H1 (cell line): ENCODE measurements around the gene PLCL2. TPM values are rescaled to one million over a fixed set of nuclear protein-coding genes. Genes with fewer than 3 reads are reported as not detected.

ENCODE experiments used
- EGR1 ChIP-seq: IDR thresholded peaks from 2 replicates; pipeline ENCODE4 v1.6.1; 2011; ENCODE audit warnings: low read depth, low read length, borderline replicate concordance
- POLR2AphosphoS5 ChIP-seq: IDR thresholded peaks from 2 replicates; pipeline ENCODE4 v1.6.1; 2011; ENCODE audit warnings: low read depth, low read length
- SIX5 ChIP-seq: IDR thresholded peaks from 2 replicates; pipeline ENCODE4 v1.6.1; 2011; ENCODE audit warnings: mild to moderate bottlenecking, low read depth, low read length
- SUZ12 ChIP-seq: fragments of 200-600 bp; sonication (generic); IDR thresholded peaks from 2 replicates; pipeline ENCODE4 v1.6.1; 2012; ENCODE audit warnings: mild to moderate bottlenecking, inconsistent platforms, low read length, moderate library complexity, mixed read lengths
- ZNF274 ChIP-seq: IDR thresholded peaks from 2 replicates; pipeline ENCODE4 v1.7.0; 2012; ENCODE audit warnings: low read length, borderline replicate concordance; ENCODE audit errors: extremely low read depth
- polyA plus RNA-seq, 7 experiments: library from polyadenylated mRNA; depleted of rRNA in 3 of 7; stranded (reverse) in 5 of 7; unstranded in 2 of 7; fragments of >200 nt in 5 of 7; fragments of 200-250 nt in 2 of 7; gene quantifications; 1 replicate in 5 of 7; 2 replicates in 1 of 7; 4 replicates in 1 of 7; pipeline versions ENCODE4 v1.2.1 to v1.2.3, GENCODE V29; 2011 to 2013; ENCODE audit warnings: missing spikeins in 2 of 7, mixed read lengths in 2 of 7
- total RNA-seq: library from RNA; stranded (reverse); fragmentation: NEBNext Ultra II Directional; extraction: Animal tissue kit (Norgen Biotek cat#: 25700); gene quantifications from 2 replicates; pipeline ENCODE4 v1.2.1, GENCODE V29; 2021
- TF ChIP-seq, protein P1 (sequence below): fragments of 300-600 bp; sonication (generic); IDR thresholded peaks from 2 replicates; pipeline ENCODE4 v1.7.1; 2012; ENCODE audit warnings: low read length, moderate library complexity, mild to moderate bottlenecking, inconsistent platforms; ENCODE audit not compliant: insufficient replicate concordance

Gene PLCL2
- total and polyA plus RNA-seq, 2 of the 8 experiments (the other 6 are each of a cell fraction or from before 2014, with no cell fraction given) = 3.5 to 6.8 TPM

DNA sequence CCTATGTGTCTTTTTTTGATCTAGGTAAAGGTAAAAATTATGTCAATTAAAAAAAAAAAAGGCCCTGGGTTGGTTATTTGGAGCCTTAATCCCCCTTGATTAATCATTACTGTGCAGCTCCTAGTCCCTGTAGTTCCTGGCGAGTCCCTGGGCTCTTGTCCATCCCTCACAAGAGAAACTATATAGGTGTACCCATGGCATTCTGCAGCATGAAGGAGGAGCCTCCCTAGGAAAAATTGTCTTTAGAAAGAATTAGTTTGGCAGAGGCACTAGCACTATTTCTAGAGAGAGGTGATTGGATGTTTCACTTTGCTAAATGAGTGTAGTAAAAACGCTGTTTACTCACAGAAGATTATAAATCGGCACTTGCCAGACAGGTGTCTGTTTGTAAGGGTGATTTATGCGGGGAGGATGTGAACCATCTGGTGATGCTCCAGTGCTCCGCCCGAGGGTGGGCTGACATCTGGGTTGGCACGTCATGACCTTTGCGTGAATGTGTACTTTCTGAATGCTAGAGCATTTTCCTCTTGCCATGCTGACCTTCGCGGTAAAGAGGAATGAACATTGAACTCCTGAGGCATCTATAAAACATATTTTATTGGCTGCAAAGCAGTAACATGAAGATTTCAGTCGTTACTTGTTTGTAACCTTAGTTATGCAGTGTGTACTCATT is 12.6 kb downstream of the PLCL2 start (continued):
- TF ChIP-seq, protein P1, sequence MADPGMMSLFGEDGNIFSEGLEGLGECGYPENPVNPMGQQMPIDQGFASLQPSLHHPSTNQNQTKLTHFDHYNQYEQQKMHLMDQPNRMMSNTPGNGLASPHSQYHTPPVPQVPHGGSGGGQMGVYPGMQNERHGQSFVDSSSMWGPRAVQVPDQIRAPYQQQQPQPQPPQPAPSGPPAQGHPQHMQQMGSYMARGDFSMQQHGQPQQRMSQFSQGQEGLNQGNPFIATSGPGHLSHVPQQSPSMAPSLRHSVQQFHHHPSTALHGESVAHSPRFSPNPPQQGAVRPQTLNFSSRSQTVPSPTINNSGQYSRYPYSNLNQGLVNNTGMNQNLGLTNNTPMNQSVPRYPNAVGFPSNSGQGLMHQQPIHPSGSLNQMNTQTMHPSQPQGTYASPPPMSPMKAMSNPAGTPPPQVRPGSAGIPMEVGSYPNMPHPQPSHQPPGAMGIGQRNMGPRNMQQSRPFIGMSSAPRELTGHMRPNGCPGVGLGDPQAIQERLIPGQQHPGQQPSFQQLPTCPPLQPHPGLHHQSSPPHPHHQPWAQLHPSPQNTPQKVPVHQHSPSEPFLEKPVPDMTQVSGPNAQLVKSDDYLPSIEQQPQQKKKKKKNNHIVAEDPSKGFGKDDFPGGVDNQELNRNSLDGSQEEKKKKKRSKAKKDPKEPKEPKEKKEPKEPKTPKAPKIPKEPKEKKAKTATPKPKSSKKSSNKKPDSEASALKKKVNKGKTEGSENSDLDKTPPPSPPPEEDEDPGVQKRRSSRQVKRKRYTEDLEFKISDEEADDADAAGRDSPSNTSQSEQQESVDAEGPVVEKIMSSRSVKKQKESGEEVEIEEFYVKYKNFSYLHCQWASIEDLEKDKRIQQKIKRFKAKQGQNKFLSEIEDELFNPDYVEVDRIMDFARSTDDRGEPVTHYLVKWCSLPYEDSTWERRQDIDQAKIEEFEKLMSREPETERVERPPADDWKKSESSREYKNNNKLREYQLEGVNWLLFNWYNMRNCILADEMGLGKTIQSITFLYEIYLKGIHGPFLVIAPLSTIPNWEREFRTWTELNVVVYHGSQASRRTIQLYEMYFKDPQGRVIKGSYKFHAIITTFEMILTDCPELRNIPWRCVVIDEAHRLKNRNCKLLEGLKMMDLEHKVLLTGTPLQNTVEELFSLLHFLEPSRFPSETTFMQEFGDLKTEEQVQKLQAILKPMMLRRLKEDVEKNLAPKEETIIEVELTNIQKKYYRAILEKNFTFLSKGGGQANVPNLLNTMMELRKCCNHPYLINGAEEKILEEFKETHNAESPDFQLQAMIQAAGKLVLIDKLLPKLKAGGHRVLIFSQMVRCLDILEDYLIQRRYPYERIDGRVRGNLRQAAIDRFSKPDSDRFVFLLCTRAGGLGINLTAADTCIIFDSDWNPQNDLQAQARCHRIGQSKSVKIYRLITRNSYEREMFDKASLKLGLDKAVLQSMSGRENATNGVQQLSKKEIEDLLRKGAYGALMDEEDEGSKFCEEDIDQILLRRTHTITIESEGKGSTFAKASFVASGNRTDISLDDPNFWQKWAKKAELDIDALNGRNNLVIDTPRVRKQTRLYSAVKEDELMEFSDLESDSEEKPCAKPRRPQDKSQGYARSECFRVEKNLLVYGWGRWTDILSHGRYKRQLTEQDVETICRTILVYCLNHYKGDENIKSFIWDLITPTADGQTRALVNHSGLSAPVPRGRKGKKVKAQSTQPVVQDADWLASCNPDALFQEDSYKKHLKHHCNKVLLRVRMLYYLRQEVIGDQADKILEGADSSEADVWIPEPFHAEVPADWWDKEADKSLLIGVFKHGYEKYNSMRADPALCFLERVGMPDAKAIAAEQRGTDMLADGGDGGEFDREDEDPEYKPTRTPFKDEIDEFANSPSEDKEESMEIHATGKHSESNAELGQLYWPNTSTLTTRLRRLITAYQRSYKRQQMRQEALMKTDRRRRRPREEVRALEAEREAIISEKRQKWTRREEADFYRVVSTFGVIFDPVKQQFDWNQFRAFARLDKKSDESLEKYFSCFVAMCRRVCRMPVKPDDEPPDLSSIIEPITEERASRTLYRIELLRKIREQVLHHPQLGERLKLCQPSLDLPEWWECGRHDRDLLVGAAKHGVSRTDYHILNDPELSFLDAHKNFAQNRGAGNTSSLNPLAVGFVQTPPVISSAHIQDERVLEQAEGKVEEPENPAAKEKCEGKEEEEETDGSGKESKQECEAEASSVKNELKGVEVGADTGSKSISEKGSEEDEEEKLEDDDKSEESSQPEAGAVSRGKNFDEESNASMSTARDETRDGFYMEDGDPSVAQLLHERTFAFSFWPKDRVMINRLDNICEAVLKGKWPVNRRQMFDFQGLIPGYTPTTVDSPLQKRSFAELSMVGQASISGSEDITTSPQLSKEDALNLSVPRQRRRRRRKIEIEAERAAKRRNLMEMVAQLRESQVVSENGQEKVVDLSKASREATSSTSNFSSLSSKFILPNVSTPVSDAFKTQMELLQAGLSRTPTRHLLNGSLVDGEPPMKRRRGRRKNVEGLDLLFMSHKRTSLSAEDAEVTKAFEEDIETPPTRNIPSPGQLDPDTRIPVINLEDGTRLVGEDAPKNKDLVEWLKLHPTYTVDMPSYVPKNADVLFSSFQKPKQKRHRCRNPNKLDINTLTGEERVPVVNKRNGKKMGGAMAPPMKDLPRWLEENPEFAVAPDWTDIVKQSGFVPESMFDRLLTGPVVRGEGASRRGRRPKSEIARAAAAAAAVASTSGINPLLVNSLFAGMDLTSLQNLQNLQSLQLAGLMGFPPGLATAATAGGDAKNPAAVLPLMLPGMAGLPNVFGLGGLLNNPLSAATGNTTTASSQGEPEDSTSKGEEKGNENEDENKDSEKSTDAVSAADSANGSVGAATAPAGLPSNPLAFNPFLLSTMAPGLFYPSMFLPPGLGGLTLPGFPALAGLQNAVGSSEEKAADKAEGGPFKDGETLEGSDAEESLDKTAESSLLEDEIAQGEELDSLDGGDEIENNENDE = no peak
- TF ChIP-seq SIX5 (no peak), EGR1 (no peak), ZNF274 (no peak), POLR2AphosphoS5 (no peak), SUZ12 (no peak)
